Nephron progenitor cell (in vitro differentiated cells): ENCODE measurements around the gene NTRK2.

Experiments
- DNase-seq: peaks from one replicate; pipeline ENCODE4 v3.0.0; 2021
- H3K27ac Mint-ChIP-seq: 2 replicates; pipeline ENCODE4 v1.8.0; 2021; ENCODE audit warnings: mild to moderate bottlenecking, moderate library complexity, mixed read lengths
- H3K27me3 Mint-ChIP-seq: 2 replicates; pipeline ENCODE4 v1.8.0; 2021; ENCODE audit warnings: mild to moderate bottlenecking, low read depth, mixed read lengths; ENCODE audit not compliant: poor library complexity
- H3K36me3 Mint-ChIP-seq: 2 replicates; pipeline ENCODE4 v1.8.0; 2021; ENCODE audit warnings: low read depth, mixed read lengths
- H3K4me1 Mint-ChIP-seq: 2 replicates; pipeline ENCODE4 v1.8.0; 2021; ENCODE audit warnings: mixed read lengths
- H3K4me3 Mint-ChIP-seq: 2 replicates; pipeline ENCODE4 v1.8.0; 2021; ENCODE audit warnings: mild to moderate bottlenecking, moderate library complexity, mixed read lengths
- H3K9me3 Mint-ChIP-seq: 2 replicates; pipeline ENCODE4 v1.8.0; 2021; ENCODE audit warnings: mild to moderate bottlenecking, moderate library complexity, mixed read lengths
- CTCF ChIP-seq: fragments of 200-600 bp; sonication (generic); IDR thresholded peaks from 2 replicates; pipeline ENCODE4 v1.5.0; 2021; ENCODE audit warnings: antibody characterized with exemption

NTRK2 gene

GRCh38 chr9:84861455-84861854, 191.9 kb downstream of the NTRK2 start:
- H3K36me3 Mint-ChIP-seq = no peaks in the 10 kb centered on the region
- H3K27ac Mint-ChIP-seq = no peak overlapping the region
- H3K4me1 Mint-ChIP-seq = peaks cover 65% of the 10 kb centered on the region
- no peak for DNase-seq
- H3K27me3 Mint-ChIP-seq = no peaks in the 10 kb centered on the region
- no peak for TF ChIP-seq CTCF
- H3K9me3 Mint-ChIP-seq = no peaks in the 10 kb centered on the region
- H3K4me3 Mint-ChIP-seq = no peak overlapping the region

GRCh38 chr9:84862308-84862707, 192.8 kb downstream of the NTRK2 start:
- TF ChIP-seq CTCF = no peak
- Mint-ChIP-seq H3K4me1 (peaks cover 56% of the 10 kb centered on the region), H3K9me3 (no peaks in the 10 kb centered on the region), H3K4me3 (no peak overlapping the region), H3K27ac (peak overlapping the region; percentile 28), H3K27me3 (no peaks in the 10 kb centered on the region), H3K36me3 (no peaks in the 10 kb centered on the region)
- no peak for DNase-seq

GRCh38 chr9:84862810-84863287, 193.3 kb downstream of the NTRK2 start:
- H3K36me3 Mint-ChIP-seq = no peaks in the 10 kb centered on the region
- no peak for TF ChIP-seq CTCF
- DNase-seq = no peak
- no peaks in the 10 kb centered on the region for H3K27me3 Mint-ChIP-seq
- peak overlapping the region; percentile 28 for H3K27ac Mint-ChIP-seq
- peaks cover 51% of the 10 kb centered on the region for H3K4me1 Mint-ChIP-seq
- H3K4me3 Mint-ChIP-seq = no peak overlapping the region
- no peaks in the 10 kb centered on the region for H3K9me3 Mint-ChIP-seq

DNA sequence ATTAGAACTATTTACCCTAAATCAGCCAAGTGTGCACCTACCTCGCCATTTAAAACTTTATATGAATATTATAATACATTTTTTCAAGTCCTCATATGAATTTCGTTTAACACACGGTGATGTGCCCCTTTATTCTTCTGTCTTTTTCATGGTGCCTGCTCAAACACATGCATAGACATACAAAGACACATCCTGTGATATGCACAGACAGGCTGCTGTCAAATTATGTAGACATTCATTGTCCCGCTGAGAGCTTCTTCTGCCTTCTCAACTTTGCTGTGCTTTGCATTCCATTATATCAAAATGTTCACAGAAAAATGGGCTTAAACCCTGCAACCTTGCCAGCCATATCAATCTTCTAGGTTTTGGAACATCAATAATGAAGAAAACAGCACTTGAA, 193.8 kb downstream of the NTRK2 start:
- H3K4me3 Mint-ChIP-seq = no peak overlapping the region

DNA sequence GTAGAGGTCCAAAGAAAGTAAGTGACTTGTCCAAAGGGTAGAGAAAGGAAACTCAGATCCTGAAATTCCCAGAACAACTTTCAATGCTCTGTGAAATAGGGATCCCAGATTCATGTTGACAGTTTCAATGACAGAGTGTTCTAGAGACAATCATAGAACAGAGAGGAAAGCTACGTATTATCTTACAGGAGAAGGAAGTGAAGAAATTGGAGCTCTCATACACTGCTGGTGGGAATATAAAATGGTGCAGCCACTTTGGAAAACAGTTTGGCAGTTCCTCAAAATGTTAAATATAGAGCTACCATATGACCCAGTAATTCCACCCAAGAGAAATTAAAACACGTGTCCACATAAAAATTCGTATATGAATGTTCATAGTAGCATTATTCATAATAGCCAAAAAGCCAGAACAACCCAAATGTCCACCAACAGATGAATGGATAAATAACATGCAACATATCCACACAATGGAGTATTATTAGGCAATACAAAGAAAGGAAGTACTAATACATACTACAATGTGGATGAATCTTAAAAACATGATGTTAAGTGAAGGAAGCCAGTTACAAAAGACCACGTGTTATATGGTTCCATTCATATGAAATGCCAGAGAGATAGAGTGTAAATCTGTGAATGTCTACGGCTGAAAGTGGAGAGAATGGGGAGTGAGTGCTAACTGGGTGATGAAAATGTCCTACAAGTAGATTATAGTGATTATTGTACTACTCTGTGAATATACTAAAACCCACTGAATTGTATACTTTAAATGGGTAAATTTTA, 197.1 kb downstream of the NTRK2 start:
- no peak overlapping the region for H3K4me3 Mint-ChIP-seq
- peaks cover 21% of the 10 kb centered on the region for H3K4me1 Mint-ChIP-seq
- no peaks in the 10 kb centered on the region for H3K27me3 Mint-ChIP-seq
- no peaks in the 10 kb centered on the region for H3K9me3 Mint-ChIP-seq
- H3K27ac Mint-ChIP-seq = no peak overlapping the region
- no peaks in the 10 kb centered on the region for H3K36me3 Mint-ChIP-seq
- no peak for TF ChIP-seq CTCF
- DNase-seq = no peak

More for the DNA sequence above, 193.8 kb downstream of the NTRK2 start:
- Mint-ChIP-seq H3K4me1 (peaks cover 46% of the 10 kb centered on the region), H3K9me3 (no peaks in the 10 kb centered on the region), H3K27me3 (no peaks in the 10 kb centered on the region), H3K27ac (no peak overlapping the region), H3K36me3 (no peaks in the 10 kb centered on the region)
- DNase-seq = no peak
- TF ChIP-seq CTCF = no peak

DNA sequence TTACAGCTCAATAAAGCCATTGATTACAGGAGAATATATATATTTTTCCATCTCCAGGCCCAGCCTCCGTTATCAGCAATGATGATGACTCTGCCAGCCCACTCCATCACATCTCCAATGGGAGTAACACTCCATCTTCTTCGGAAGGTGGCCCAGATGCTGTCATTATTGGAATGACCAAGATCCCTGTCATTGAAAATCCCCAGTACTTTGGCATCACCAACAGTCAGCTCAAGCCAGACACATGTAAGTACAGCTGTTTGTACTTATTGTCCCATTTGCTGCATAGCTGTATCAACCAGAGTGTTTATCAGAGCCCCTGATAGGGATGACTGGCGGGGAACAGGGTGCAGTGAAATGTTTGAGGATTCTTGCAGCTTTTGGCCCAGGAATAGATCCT, 197.7 kb downstream of the NTRK2 start:
- Mint-ChIP-seq H3K27me3 (no peaks in the 10 kb centered on the region), H3K9me3 (no peaks in the 10 kb centered on the region), H3K27ac (no peak overlapping the region), H3K4me1 (peaks cover 19% of the 10 kb centered on the region), H3K4me3 (no peak overlapping the region), H3K36me3 (no peaks in the 10 kb centered on the region)
- no peak for TF ChIP-seq CTCF
- no peak for DNase-seq
